HepG2 (cell line): ENCODE results near the gene RNF10. TPM values are rescaled to one million over a fixed set of nuclear protein-coding genes. Genes with fewer than 3 reads are reported as not detected.

Source experiments
- ATAC-seq: fragments of 200-7000 bp; cut with Tn5 transposase; 3 replicates; pipeline ENCODE4 v1.9.1; 2020; ENCODE audit warnings: mild to moderate bottlenecking, moderate library complexity
- BruUV-seq: library from RNA; stranded (reverse); fragments of 400-500 nt; replicated peaks from 2 replicates; lab custom pipeline; 2021; lab: Mats Ljungman, UMichigan
- CTCF ChIA-PET: fragments of 300-600 bp; formaldehyde crosslinking; extraction: SDS; loops from one replicate; lab custom pipeline; 2021; ENCODE audit warnings: low total read pairs, inconsistent platforms, low intra/inter-chr PET ratio; lab: Yijun Ruan, JAX
- POLR2A ChIA-PET: fragments of 350-600 bp; sonication (Branson Sonifier 250); formaldehyde crosslinking; loops from one replicate; lab custom pipeline; 2020; ENCODE audit warnings: antibody characterized with exemption, inconsistent platforms; lab: Yijun Ruan, JAX
- DNase-seq: peaks from one replicate; pipeline ENCODE4 v3.0.0-alpha.2; 2015; ENCODE audit warnings: low spot score
- FAIRE-seq: peaks from 3 replicates; lab custom pipeline; 2011; peaks lifted over from hg19 to GRCh38; lab: Jason Lieb, UNC
- H2AFZ ChIP-seq: one replicate; pipeline ENCODE4 v1.6.1; 2011; ENCODE audit warnings: low read length, inconsistent platforms
- H3K27ac ChIP-seq: fragments of 300-600 bp; 3 replicates; pipeline ENCODE4 v1.8.0; 2011; ENCODE audit warnings: mixed run types, mild to moderate bottlenecking, mixed read lengths, low read length, inconsistent platforms; ENCODE audit not compliant: insufficient read depth; ENCODE audit errors: extremely low read length
- H3K27me3 ChIP-seq, 2 experiments: fragments of 200-600 bp in 1 of 2; 2 replicates in 1 of 2; 3 replicates in 1 of 2; pipeline versions ENCODE4 v1.6.0 to v1.8.0; 2011; ENCODE audit warnings: low read length in 2 of 2, mild to moderate bottlenecking in 2 of 2, moderate library complexity in 2 of 2, inconsistent platforms in 1 of 2; ENCODE audit not compliant: insufficient read depth in 2 of 2, control insufficient read depth in 1 of 2
- H3K36me3 ChIP-seq, 2 experiments: fragments of 200-600 bp in 1 of 2; replicated peaks in 1 of 2; 2 replicates in 1 of 2; 3 replicates in 1 of 2; pipeline versions ENCODE4 v1.5.1 to v1.8.0; 2011; ENCODE audit warnings: low read length in 2 of 2, inconsistent platforms in 1 of 2; ENCODE audit not compliant: insufficient read depth in 2 of 2, control insufficient read depth in 1 of 2
- H3K4me1 ChIP-seq: 2 replicates; pipeline ENCODE4 v1.5.1; 2012; ENCODE audit warnings: low read length, inconsistent platforms; ENCODE audit not compliant: insufficient read depth
- H3K4me2 ChIP-seq: 2 replicates; pipeline ENCODE4 v1.6.0; 2011; ENCODE audit warnings: low read depth, low read length, inconsistent platforms
- H3K4me3 ChIP-seq, 3 experiments: fragments of 200-600 bp in 1 of 3; sonication (generic), shearing (Covaris generic) in 1 of 3; replicated peaks in 1 of 3; 2 replicates each; pipeline ENCODE4 v1.5.1; 2011 to 2016; ENCODE audit warnings: low read length in 3 of 3, inconsistent platforms in 2 of 3, low read depth in 2 of 3, mild to moderate bottlenecking in 2 of 3, control low read depth in 1 of 3, mixed read lengths in 1 of 3; ENCODE audit not compliant: insufficient read depth in 1 of 3
- H3K79me2 ChIP-seq: one replicate; pipeline ENCODE4 v1.6.1; 2011; ENCODE audit warnings: low read length, inconsistent platforms; ENCODE audit not compliant: insufficient read depth
- H3K9ac ChIP-seq: 2 replicates; pipeline ENCODE4 v1.6.0; 2011; ENCODE audit warnings: mild to moderate bottlenecking, low read depth, low read length, inconsistent platforms; ENCODE audit not compliant: insufficient read depth
- H3K9me3 ChIP-seq: 2 replicates; pipeline ENCODE4 v1.5.1; 2012; ENCODE audit warnings: mild to moderate bottlenecking, low read length
- H4K20me1 ChIP-seq: 2 replicates; pipeline ENCODE4 v1.6.0; 2011; ENCODE audit warnings: inconsistent platforms, mild to moderate bottlenecking, low read length, moderate library complexity; ENCODE audit not compliant: insufficient read depth
- AHR ChIP-seq: IDR thresholded peaks from 2 replicates; pipeline ENCODE4 v1.6.1; 2018; ENCODE audit warnings: missing genetic modification reagents, missing compliant biosample characterization
- ARNT2 ChIP-seq: sonication (generic); formaldehyde crosslinking; IDR thresholded peaks from 2 replicates; pipeline ENCODE4 v1.8.0; 2022; ENCODE audit warnings: mild to moderate bottlenecking, low read depth, missing genetic modification reagents, moderate library complexity
- CHD2 ChIP-seq: IDR thresholded peaks from 2 replicates; pipeline ENCODE4 v1.6.1; 2011; ENCODE audit warnings: low read depth, low read length, improper control_type of control experiment
- ETV5 ChIP-seq: IDR thresholded peaks from 2 replicates; pipeline ENCODE4 v1.6.1; 2018; ENCODE audit warnings: missing biosample characterization, missing genetic modification reagents, inconsistent platforms, borderline replicate concordance
- GMEB2 ChIP-seq: IDR thresholded peaks from 2 replicates; pipeline ENCODE4 v1.6.1; 2016; ENCODE audit warnings: missing biosample characterization, missing genetic modification reagents, low read depth
- HDAC2 ChIP-seq: sonication (generic); formaldehyde crosslinking; IDR thresholded peaks from 2 replicates; pipeline ENCODE4 v1.4.0; 2020; ENCODE audit warnings: missing genetic modification reagents
- HIC2 ChIP-seq: sonication (generic); formaldehyde crosslinking; IDR thresholded peaks from 2 replicates; pipeline ENCODE4 v1.9.0; 2022; ENCODE audit warnings: low read depth, missing genetic modification reagents
- HMGXB4 ChIP-seq, 2 experiments: sonication (generic) in 1 of 2; formaldehyde crosslinking in 1 of 2; IDR thresholded peaks; 2 replicates each; pipeline versions ENCODE4 v1.4.0 to v1.6.1; 2018 to 2020; ENCODE audit warnings: missing genetic modification reagents in 2 of 2, borderline replicate concordance in 1 of 2, low read depth in 1 of 2, mild to moderate bottlenecking in 1 of 2, missing biosample characterization in 1 of 2
- RARA ChIP-seq: IDR thresholded peaks from 2 replicates; pipeline ENCODE4 v1.6.1; 2016; ENCODE audit warnings: missing genetic modification reagents, missing compliant biosample characterization
- SALL1 ChIP-seq: sonication (generic); formaldehyde crosslinking; IDR thresholded peaks from 2 replicates; pipeline ENCODE4 v1.8.0; 2022; ENCODE audit warnings: mild to moderate bottlenecking, missing genetic modification reagents
- TCF7L2 ChIP-seq: IDR thresholded peaks from 2 replicates; pipeline ENCODE4 v1.6.1; 2011; ENCODE audit warnings: mild to moderate bottlenecking, low read depth, low read length, moderate library complexity
- TERF1 ChIP-seq: sonication (generic); formaldehyde crosslinking; IDR thresholded peaks from 2 replicates; pipeline ENCODE4 v1.8.0; 2022; ENCODE audit warnings: mild to moderate bottlenecking, missing genetic modification reagents, moderate library complexity
- THAP11 ChIP-seq: IDR thresholded peaks from 2 replicates; pipeline ENCODE4 v1.6.1; 2016; ENCODE audit warnings: missing biosample characterization, missing genetic modification reagents
- ZNF10 ChIP-seq: sonication (generic); formaldehyde crosslinking; IDR thresholded peaks from 2 replicates; pipeline ENCODE4 v1.4.0; 2020; ENCODE audit warnings: mild to moderate bottlenecking, low read depth, missing genetic modification reagents, borderline replicate concordance
- ZNF557 ChIP-seq: sonication (generic); formaldehyde crosslinking; IDR thresholded peaks from 2 replicates; pipeline ENCODE4 v1.4.0; 2020; ENCODE audit warnings: missing genetic modification reagents
- ZNF629 ChIP-seq: sonication (generic); formaldehyde crosslinking; conservative IDR thresholded peaks from 2 replicates; pipeline ENCODE4 v1.5.0; 2020; ENCODE audit warnings: missing genetic modification reagents
- ZSCAN21 ChIP-seq: sonication (generic); formaldehyde crosslinking; IDR thresholded peaks from 2 replicates; pipeline ENCODE4 v1.8.0; 2022; ENCODE audit warnings: mild to moderate bottlenecking, missing genetic modification reagents, moderate library complexity, borderline replicate concordance
- WGBS: methylation state at CpG from one replicate; pipeline ENCODE4 v1.1.6; 2017; ENCODE audit warnings: low lambda C conversion rate; 5-methylcytosine and 5-hydroxymethylcytosine counted together
- in situ Hi-C: cut with HindIII; loops from 2 replicates; pipeline ENCODE4 v1.10.0; 2017; ENCODE audit warnings: low pct_unique_long_range_greater_than_20kb; ENCODE audit not compliant: extremely low pct_ligation_motif_present
- intact Hi-C: fragments of 100-400 bp; cut with micrococcal nuclease; formaldehyde crosslinking; loops from one replicate; pipeline ENCODE4 v1.10.0; 2022; ENCODE audit not compliant: unreplicated experiment
- polyA plus RNA-seq, 8 experiments: library from polyadenylated mRNA; depleted of rRNA in 3 of 8; stranded (reverse) in 7 of 8; unstranded in 1 of 8; fragments of >200 nt; fragmentation: Illumina TruSeq in 4 of 8; extraction: Trizol in 4 of 8; gene quantifications; 2 replicates each; pipeline versions ENCODE4 v1.2.1 to v1.2.3, GENCODE V29; 2011 to 2016; ENCODE audit warnings: low read depth in 4 of 8, missing spikeins in 1 of 8, mixed read lengths in 1 of 8; ENCODE audit not compliant: insufficient read depth in 1 of 8
- total RNA-seq, 5 experiments: library from RNA; depleted of rRNA; stranded (reverse); fragments of >200 nt; fragmentation: Illumina TruSeq; extraction: Trizol; gene quantifications; 2 replicates each; pipeline ENCODE4 v1.2.3, GENCODE V29; 2016; ENCODE audit warnings: low read depth in 1 of 5

Gene RNF10
- total and polyA plus RNA-seq, 2 of the 13 experiments (the other 11 are each of a cell fraction or from before 2014, with no cell fraction given) = 62.5 to 88.0 TPM

- FAIRE-seq (peak; percentile 15), ATAC-seq (peak; percentile 39), DNase-seq (peak; percentile 73)
- peaks cover 5 to 24% of the 10 kb centered on the region in 2 experiments for H3K36me3 ChIP-seq
- no peaks in the 10 kb centered on the region for H3K9me3 ChIP-seq
- WGBS = 29% methylated on average over 6 of the region's 6 CpGs
- H3K4me3 ChIP-seq = peak overlapping the region; percentile 7 to 88 (median 43)
- peaks cover 70% of the 10 kb centered on the region for H3K4me1 ChIP-seq
- intact Hi-C loops = loop anchor here (5.0 kb wide), 1 partner anchor 41 kb away; the partner anchor contains the start of gene DYNLL1
- no peak overlapping the region for H2AFZ ChIP-seq
- H3K4me2 ChIP-seq = peak overlapping the region; percentile 87
- peaks cover 85% of the 10 kb centered on the region for H3K79me2 ChIP-seq
- BruUV-seq = TSS peak; percentile 0
- peak overlapping the region; percentile 93 for H3K9ac ChIP-seq
- ChIA-PET CTCF (no interaction called here), POLR2A (interaction anchor here (0.7 to 1.4 kb wide), 6 partner anchors 9 to 92 kb away, joined by 3 to 9 read pairs (median 4); partner anchors contain the start of genes COQ5, DYNLL1 and POP5)
- peak overlapping the region; percentile 67 for H3K27ac ChIP-seq
- in situ Hi-C loops = no loop called here
- no peaks in the 10 kb centered on the region for H3K27me3 ChIP-seq
- H4K20me1 ChIP-seq = peaks cover 77% of the 10 kb centered on the region
- TF ChIP-seq ZNF629 (CRISPR knock-in tag) (no peak), THAP11 (CRISPR knock-in tag) (peak; percentile 20; the same call in 1 of the 2 replicates), HDAC2 (CRISPR knock-in tag) (peak; percentile 23; the same call in 1 of the 2 replicates), CHD2 (no peak), ZSCAN21 (CRISPR knock-in tag) (no peak), GMEB2 (no peak), RARA (CRISPR knock-in tag) (peak; percentile 93), ETV5 (CRISPR knock-in tag) (peak; percentile 18; the same call in 1 of the 2 replicates), AHR (CRISPR knock-in tag) (no peak), HIC2 (CRISPR knock-in tag) (no peak), ZNF557 (CRISPR knock-in tag) (no peak), ZNF10 (CRISPR knock-in tag) (no peak), HMGXB4 (CRISPR knock-in tag; IDR thresholded peaks at IDR 0.05; ENCODE audit: borderline replicate concordance in 1 of 2, low read depth in 1 of 2) (no peak), TERF1 (CRISPR knock-in tag) (no peak), SALL1 (peak; percentile 62), TCF7L2 (no peak), ARNT2 (CRISPR knock-in tag) (no peak)
Observed at GRCh38 chr12:120538281-120539156, 4.4 kb downstream of the RNF10 start.
